Measurements from ENCODE around the gene RTL5. TPM values are rescaled to one million over a fixed set of nuclear protein-coding genes. Genes with fewer than 3 reads are reported as not detected.

RTL5 gene
- total and polyA plus RNA-seq, 8 donors = 10.6 to 29.8 (median 24.2) TPM

- TF ChIP-seq CTCF (IDR thresholded peaks at IDR 0.05) = no peak
- ATAC-seq = no peak
- intact Hi-C loops (cut with DNase I) = no loop called here
Measured at GRCh38 chrX:72078411-72078810, 53.3 kb downstream of the RTL5 start.

More at GRCh38 chrX:72078411-72078810, 53.3 kb downstream of the RTL5 start:
- peaks cover 0 to 22% of the 10 kb centered on the region in 2 donors for H3K4me1 ChIP-seq
- no peak overlapping the region for H3K4me3 ChIP-seq
- no peaks in the 10 kb centered on the region for H3K9me3 ChIP-seq
- DNase-seq = no peak
- H3K36me3 ChIP-seq = no peaks in the 10 kb centered on the region
- H3K27me3 ChIP-seq = peaks cover 0 to 2% of the 10 kb centered on the region in 2 donors
- no peak overlapping the region for H3K27ac ChIP-seq

Other genes with a start within 250 kb of the RTL5 start
- gene NHSL2, start 221.1 kb downstream of the RTL5 start, total RNA-seq = 10 to 100 TPM in 1 of 2 donors, 1 to 10 TPM in 1; 9.2 to 15.3 TPM
- 10 to 100 TPM in 2 of 6 donors, 1 to 10 TPM in 4; 7.0 to 11.1 (median 9.1) TPM for gene NHSL2, start 221.1 kb downstream of the RTL5 start, polyA plus RNA-seq (ENCODE audit: insufficient read length in 6 of 6)
- 1 to 10 TPM; 7.6 to 9.0 TPM for gene PIN4, start 49.8 kb upstream of the RTL5 start, total RNA-seq
- 10 to 100 TPM; 28.2 to 43.3 (median 39.0) TPM for gene PIN4, start 49.8 kb upstream of the RTL5 start, polyA plus RNA-seq (ENCODE audit: insufficient read length in 6 of 6)
- 1 to 10 TPM; 1.1 to 1.5 TPM for gene ERCC6L, start 107.1 kb upstream of the RTL5 start, total RNA-seq
- 1 to 10 TPM; 3.2 to 6.8 (median 3.9) TPM for gene ERCC6L, start 107.1 kb upstream of the RTL5 start, polyA plus RNA-seq (ENCODE audit: insufficient read length in 6 of 6)
- 1,000 to 10,000 TPM in 1 of 2 donors, 100 to 1,000 TPM in 1; 576 to 1,027 TPM for gene RPS4X, start 145.3 kb upstream of the RTL5 start, total RNA-seq
- gene RPS4X, start 145.3 kb upstream of the RTL5 start, polyA plus RNA-seq (ENCODE audit: insufficient read length in 6 of 6) = 1,000 to 10,000 TPM; 1,671 to 2,967 (median 2,194) TPM
- gene CITED1, start 174.0 kb upstream of the RTL5 start, total RNA-seq = 1 to 10 TPM in 1 of 2 donors, under 1 TPM in 1; 0.39 to 3.8 TPM
- gene CITED1, start 174.0 kb upstream of the RTL5 start, polyA plus RNA-seq (ENCODE audit: insufficient read length in 6 of 6) = under 1 TPM in 5 of 6 donors, not detected in 1; 0.59 to 0.96 (median 0.61) TPM